Measurements from ENCODE around the gene INSYN1.
"Not testable (repeated sequence)": the region's sequence is repeated elsewhere in the genome, so short reads cannot be mapped to it uniquely, and the experiment has no call there.

INSYN1 gene

GRCh38 chr15:73753250-73754130 lies at the start of gene INSYN1:
INSYN1 (minus strand) TSS chr15:73753351; CDS start chr15:73751130, 2,221 bp downstream.
- H3K9ac ChIP-seq (ENCODE audit: low read length in 5 of 5), result peak within 1 kb of the TSS in 3 of 5 donors; percentile 10 to 48 (median 47)
- peaks cover 0 to 18% (median 16%) of the 10 kb centered on the region in 5 donors for H3K4me1 ChIP-seq (ENCODE audit: control insufficient read depth in 5 of 5, insufficient read depth in 5 of 5, low read length in 5 of 5)
- no peaks in the 10 kb centered on the region for H3K9me3 ChIP-seq (ENCODE audit: control insufficient read depth in 5 of 5, low read length in 5 of 5)
- peaks cover 6 to 33% (median 16%) of the 10 kb centered on the region in 5 donors for H3K27me3 ChIP-seq (ENCODE audit: control insufficient read depth in 5 of 5, insufficient read depth in 4 of 5, low read length in 5 of 5)
- peak within 1 kb of the TSS in 4 of 5 donors; percentile 55 to 66 (median 61) for H3K4me3 ChIP-seq (ENCODE audit: low read depth in 1 of 5, low read length in 5 of 5)
- H3K36me3 ChIP-seq (ENCODE audit: control insufficient read depth in 5 of 5, insufficient read depth in 5 of 5, low read length in 5 of 5), result no peaks in the 10 kb centered on the region
- no peak within 1 kb of the TSS for H3K27ac ChIP-seq (ENCODE audit: low read depth, low read length)

GRCh38 chr15:73802431-73803041 lies 49.4 kb upstream of the INSYN1 start:
- Histone ChIP-seq H3K27ac (ENCODE audit: low read depth, low read length) (no peak overlapping the region), H3K4me1 (ENCODE audit: control insufficient read depth in 5 of 5, insufficient read depth in 5 of 5, low read length in 5 of 5) (peaks cover 3 to 41% (median 30%) of the 10 kb centered on the region in 5 donors), H3K27me3 (ENCODE audit: control insufficient read depth in 5 of 5, insufficient read depth in 4 of 5, low read length in 5 of 5) (peaks cover 0 to 3% (median 3%) of the 10 kb centered on the region in 5 donors), H3K9ac (ENCODE audit: low read length in 5 of 5) (no peak overlapping the region), H3K36me3 (ENCODE audit: control insufficient read depth in 5 of 5, insufficient read depth in 5 of 5, low read length in 5 of 5) (no peaks in the 10 kb centered on the region), H3K4me3 (ENCODE audit: low read depth in 1 of 5, low read length in 5 of 5) (no peak overlapping the region), H3K9me3 (ENCODE audit: control insufficient read depth in 5 of 5, low read length in 5 of 5) (no peaks in the 10 kb centered on the region)

- no peaks in the 10 kb centered on the region for H3K9me3 ChIP-seq (ENCODE audit: control insufficient read depth in 5 of 5, low read length in 5 of 5)
- H3K4me1 ChIP-seq (ENCODE audit: control insufficient read depth in 5 of 5, insufficient read depth in 5 of 5, low read length in 5 of 5), result peaks cover 3 to 41% (median 30%) of the 10 kb centered on the region in 5 donors
- no peak overlapping the region for H3K9ac ChIP-seq (ENCODE audit: low read length in 5 of 5)
- peak overlapping the region in 1 of 5 donors; percentile 9 for H3K4me3 ChIP-seq (ENCODE audit: low read depth in 1 of 5, low read length in 5 of 5)
- no peak overlapping the region for H3K27ac ChIP-seq (ENCODE audit: low read depth, low read length)
- peaks cover 0 to 3% (median 3%) of the 10 kb centered on the region in 5 donors for H3K27me3 ChIP-seq (ENCODE audit: control insufficient read depth in 5 of 5, insufficient read depth in 4 of 5, low read length in 5 of 5)
- H3K36me3 ChIP-seq (ENCODE audit: control insufficient read depth in 5 of 5, insufficient read depth in 5 of 5, low read length in 5 of 5), result no peaks in the 10 kb centered on the region
These were observed 47.7 kb upstream of the INSYN1 start for GRCh38 chr15:73800662-73801345.

- H3K4me1 ChIP-seq (ENCODE audit: control insufficient read depth in 5 of 5, insufficient read depth in 5 of 5, low read length in 5 of 5), result peaks cover 3 to 41% (median 30%) of the 10 kb centered on the region in 5 donors
- no peaks in the 10 kb centered on the region for H3K36me3 ChIP-seq (ENCODE audit: control insufficient read depth in 5 of 5, insufficient read depth in 5 of 5, low read length in 5 of 5)
- H3K9me3 ChIP-seq (ENCODE audit: control insufficient read depth in 5 of 5, low read length in 5 of 5), result no peaks in the 10 kb centered on the region
- H3K9ac ChIP-seq (ENCODE audit: low read length in 5 of 5), result no peak overlapping the region
- H3K27me3 ChIP-seq (ENCODE audit: control insufficient read depth in 5 of 5, insufficient read depth in 4 of 5, low read length in 5 of 5), result no peaks in the 10 kb centered on the region
- no peak overlapping the region for H3K4me3 ChIP-seq (ENCODE audit: low read depth in 1 of 5, low read length in 5 of 5)
- H3K27ac ChIP-seq (ENCODE audit: low read depth, low read length), result no peak overlapping the region
These were observed 46.3 kb upstream of the INSYN1 start for GRCh38 chr15:73799466-73799865.

- no peak overlapping the region for H3K4me3 ChIP-seq (ENCODE audit: low read depth in 1 of 5, low read length in 5 of 5)
- H3K9me3 ChIP-seq (ENCODE audit: control insufficient read depth in 5 of 5, low read length in 5 of 5), result no peaks in the 10 kb centered on the region
- H3K9ac ChIP-seq (ENCODE audit: low read length in 5 of 5), result no peak overlapping the region
- H3K4me1 ChIP-seq (ENCODE audit: control insufficient read depth in 5 of 5, insufficient read depth in 5 of 5, low read length in 5 of 5), result peaks cover 3 to 36% (median 25%) of the 10 kb centered on the region in 5 donors
- H3K27ac ChIP-seq (ENCODE audit: low read depth, low read length), result no peak overlapping the region
- no peaks in the 10 kb centered on the region for H3K27me3 ChIP-seq (ENCODE audit: control insufficient read depth in 5 of 5, insufficient read depth in 4 of 5, low read length in 5 of 5)
- no peaks in the 10 kb centered on the region for H3K36me3 ChIP-seq (ENCODE audit: control insufficient read depth in 5 of 5, insufficient read depth in 5 of 5, low read length in 5 of 5)
These were observed 44.4 kb upstream of the INSYN1 start for GRCh38 chr15:73797366-73798158.

- Histone ChIP-seq H3K4me1 (ENCODE audit: control insufficient read depth in 5 of 5, insufficient read depth in 5 of 5, low read length in 5 of 5) (peaks cover 3 to 24% (median 13%) of the 10 kb centered on the region in 5 donors), H3K27ac (ENCODE audit: low read depth, low read length) (no peak overlapping the region), H3K27me3 (ENCODE audit: control insufficient read depth in 5 of 5, insufficient read depth in 4 of 5, low read length in 5 of 5) (no peaks in the 10 kb centered on the region), H3K36me3 (ENCODE audit: control insufficient read depth in 5 of 5, insufficient read depth in 5 of 5, low read length in 5 of 5) (no peaks in the 10 kb centered on the region), H3K9ac (ENCODE audit: low read length in 5 of 5) (no peak overlapping the region), H3K9me3 (ENCODE audit: control insufficient read depth in 5 of 5, low read length in 5 of 5) (no peaks in the 10 kb centered on the region), H3K4me3 (ENCODE audit: low read depth in 1 of 5, low read length in 5 of 5) (no peak overlapping the region)
These were observed 43.2 kb upstream of the INSYN1 start for GRCh38 chr15:73796331-73796831.

GRCh38 chr15:73794443-73795133 lies 41.4 kb upstream of the INSYN1 start:
- no peak overlapping the region for H3K9ac ChIP-seq (ENCODE audit: low read length in 5 of 5)
- H3K4me3 ChIP-seq (ENCODE audit: low read depth in 1 of 5, low read length in 5 of 5), result no peak overlapping the region
- no peaks in the 10 kb centered on the region for H3K27me3 ChIP-seq (ENCODE audit: control insufficient read depth in 5 of 5, insufficient read depth in 4 of 5, low read length in 5 of 5)
- no peaks in the 10 kb centered on the region for H3K36me3 ChIP-seq (ENCODE audit: control insufficient read depth in 5 of 5, insufficient read depth in 5 of 5, low read length in 5 of 5)
- no peak overlapping the region for H3K27ac ChIP-seq (ENCODE audit: low read depth, low read length)
- H3K4me1 ChIP-seq (ENCODE audit: control insufficient read depth in 5 of 5, insufficient read depth in 5 of 5, low read length in 5 of 5), result peaks cover 0 to 9% (median 0%) of the 10 kb centered on the region in 5 donors
- H3K9me3 ChIP-seq (ENCODE audit: control insufficient read depth in 5 of 5, low read length in 5 of 5), result no peaks in the 10 kb centered on the region

- H3K4me1 ChIP-seq (ENCODE audit: control insufficient read depth in 5 of 5, insufficient read depth in 5 of 5, low read length in 5 of 5); H3K9me3 ChIP-seq (ENCODE audit: control insufficient read depth in 5 of 5, low read length in 5 of 5); H3K36me3 ChIP-seq (ENCODE audit: control insufficient read depth in 5 of 5, insufficient read depth in 5 of 5, low read length in 5 of 5); H3K27ac ChIP-seq (ENCODE audit: low read depth, low read length); H3K4me3 ChIP-seq (ENCODE audit: low read depth in 1 of 5, low read length in 5 of 5); H3K27me3 ChIP-seq (ENCODE audit: control insufficient read depth in 5 of 5, insufficient read depth in 4 of 5, low read length in 5 of 5); H3K9ac ChIP-seq (ENCODE audit: low read length in 5 of 5): not testable (repeated sequence)
These were observed 39.9 kb upstream of the INSYN1 start for GRCh38 chr15:73792899-73793541.
